ENCODE results near the gene IPPK. TPM values are rescaled to one million over a fixed set of nuclear protein-coding genes. Genes with fewer than 3 reads are reported as not detected.
"Not testable (repeated sequence)": the region's sequence is repeated elsewhere in the genome, so short reads cannot be mapped to it uniquely, and the experiment has no call there.

The IPPK gene
- total RNA-seq, 2 donors from 2014 or later = 8.9 to 13.1 TPM

- Histone ChIP-seq H3K4me3 (no peak overlapping the region), H3K36me3 (no peaks in the 10 kb centered on the region), H3K27me3 (no peaks in the 10 kb centered on the region), H3K9me3 (no peaks in the 10 kb centered on the region), H3K27ac (no peak overlapping the region), H3K4me1 (peaks cover 0 to 39% of the 10 kb centered on the region in 2 donors)
- TF ChIP-seq, protein P1, sequence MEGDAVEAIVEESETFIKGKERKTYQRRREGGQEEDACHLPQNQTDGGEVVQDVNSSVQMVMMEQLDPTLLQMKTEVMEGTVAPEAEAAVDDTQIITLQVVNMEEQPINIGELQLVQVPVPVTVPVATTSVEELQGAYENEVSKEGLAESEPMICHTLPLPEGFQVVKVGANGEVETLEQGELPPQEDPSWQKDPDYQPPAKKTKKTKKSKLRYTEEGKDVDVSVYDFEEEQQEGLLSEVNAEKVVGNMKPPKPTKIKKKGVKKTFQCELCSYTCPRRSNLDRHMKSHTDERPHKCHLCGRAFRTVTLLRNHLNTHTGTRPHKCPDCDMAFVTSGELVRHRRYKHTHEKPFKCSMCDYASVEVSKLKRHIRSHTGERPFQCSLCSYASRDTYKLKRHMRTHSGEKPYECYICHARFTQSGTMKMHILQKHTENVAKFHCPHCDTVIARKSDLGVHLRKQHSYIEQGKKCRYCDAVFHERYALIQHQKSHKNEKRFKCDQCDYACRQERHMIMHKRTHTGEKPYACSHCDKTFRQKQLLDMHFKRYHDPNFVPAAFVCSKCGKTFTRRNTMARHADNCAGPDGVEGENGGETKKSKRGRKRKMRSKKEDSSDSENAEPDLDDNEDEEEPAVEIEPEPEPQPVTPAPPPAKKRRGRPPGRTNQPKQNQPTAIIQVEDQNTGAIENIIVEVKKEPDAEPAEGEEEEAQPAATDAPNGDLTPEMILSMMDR (IDR thresholded peaks at IDR 0.05) = no peak
- no peak for DNase-seq (ENCODE audit: low spot score)
Observed at GRCh38 chr9:92592537-92592936, 77.4 kb downstream of the IPPK start.

DNA sequence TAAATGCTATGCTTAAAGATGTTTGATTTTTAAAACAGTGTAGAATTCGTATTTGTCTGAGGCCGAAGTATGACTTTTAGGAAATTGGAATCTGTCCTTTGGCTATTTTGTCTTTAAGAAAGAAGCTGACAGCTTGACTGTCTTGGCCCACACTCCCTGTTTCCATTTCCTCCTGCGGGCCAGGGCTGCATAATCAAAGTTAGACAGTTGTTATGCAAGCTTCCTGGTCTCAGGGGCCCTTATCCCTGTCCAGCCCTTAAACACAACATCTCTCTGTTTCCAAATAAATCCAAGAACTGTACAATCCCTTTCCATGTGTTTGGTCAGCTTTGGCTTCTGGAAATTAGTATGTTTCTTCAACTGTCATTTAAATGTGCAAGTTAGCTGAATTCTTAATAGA lies 79.6 kb downstream of the IPPK start:
- Histone ChIP-seq H3K27ac (peak overlapping the region in 1 of 2 donors; percentile 30), H3K36me3 (no peaks in the 10 kb centered on the region), H3K4me3 (no peak overlapping the region), H3K27me3 (no peaks in the 10 kb centered on the region), H3K4me1 (peaks cover 0 to 36% of the 10 kb centered on the region in 2 donors), H3K9me3 (no peaks in the 10 kb centered on the region)
- TF ChIP-seq, protein P1 (IDR thresholded peaks at IDR 0.05) = no peak
- DNase-seq (ENCODE audit: low spot score) = peak; percentile 88

- Histone ChIP-seq H3K9me3 (no peaks in the 10 kb centered on the region), H3K27ac (peak overlapping the region in 1 of 2 donors; percentile 30), H3K4me3 (no peak overlapping the region), H3K4me1 (peaks cover 0 to 36% of the 10 kb centered on the region in 2 donors), H3K27me3 (no peaks in the 10 kb centered on the region), H3K36me3 (no peaks in the 10 kb centered on the region)
- DNase-seq (ENCODE audit: low spot score) = no peak
- TF ChIP-seq, protein P1 (IDR thresholded peaks at IDR 0.05) = no peak
Observed at GRCh38 chr9:92589923-92590322, 80.0 kb downstream of the IPPK start.

GRCh38 chr9:92576175-92576574 lies 93.8 kb downstream of the IPPK start:
- H3K4me3 ChIP-seq = no peak overlapping the region
- H3K36me3 ChIP-seq = no peaks in the 10 kb centered on the region
- H3K4me1 ChIP-seq = no peaks in the 10 kb centered on the region
- H3K9me3 ChIP-seq = no peaks in the 10 kb centered on the region
- H3K27me3 ChIP-seq = no peaks in the 10 kb centered on the region
- DNase-seq (ENCODE audit: low spot score) = no peak
- no peak overlapping the region for H3K27ac ChIP-seq
- TF ChIP-seq, protein P1 (IDR thresholded peaks at IDR 0.05) = no peak

GRCh38 chr9:92573612-92574011 lies 96.3 kb downstream of the IPPK start:
- H3K36me3 ChIP-seq; H3K27me3 ChIP-seq; DNase-seq (ENCODE audit: low spot score); H3K27ac ChIP-seq; H3K9me3 ChIP-seq; H3K4me3 ChIP-seq; H3K4me1 ChIP-seq: not testable (repeated sequence)

DNA sequence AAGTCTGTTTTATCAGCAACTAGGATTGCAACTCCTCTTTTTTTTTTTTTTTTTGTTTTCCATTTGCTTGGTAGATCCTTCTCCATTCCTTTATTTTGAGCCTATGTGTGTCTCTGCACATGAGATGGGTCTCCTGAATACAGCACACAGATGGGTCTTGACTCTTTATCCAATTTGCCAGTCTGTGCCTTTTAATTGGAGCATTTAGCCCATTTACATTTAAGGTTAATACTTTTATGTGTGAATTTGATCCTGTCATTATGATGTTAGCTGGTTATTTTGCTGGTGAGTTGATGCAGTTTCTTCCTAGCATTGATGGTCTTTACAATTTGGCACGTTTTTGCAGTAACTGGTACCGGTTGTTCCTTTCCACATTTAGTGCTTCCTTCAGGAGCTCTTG lies 98.1 kb downstream of the IPPK start:
- H3K4me1 ChIP-seq; H3K4me3 ChIP-seq; H3K27ac ChIP-seq; H3K36me3 ChIP-seq; H3K27me3 ChIP-seq; H3K9me3 ChIP-seq; DNase-seq (ENCODE audit: low spot score): not testable (repeated sequence)

DNA sequence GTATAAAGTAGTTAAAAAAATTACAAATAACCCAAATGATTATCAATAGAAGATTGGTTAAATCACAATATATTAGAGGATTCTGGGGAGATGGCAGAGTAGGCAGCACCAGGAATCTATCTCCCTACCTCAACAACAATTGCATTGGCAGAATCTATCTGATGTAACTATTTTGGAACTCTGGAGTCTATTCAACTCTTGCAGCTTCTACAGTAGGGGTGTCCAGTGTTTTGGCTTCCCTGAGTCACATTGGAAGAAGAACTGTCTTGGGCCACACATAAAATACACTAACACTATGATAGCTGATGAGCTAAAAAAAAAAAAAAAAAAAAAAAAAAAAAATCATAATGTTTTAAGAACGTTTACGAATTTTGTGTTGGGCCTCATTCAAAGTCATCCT lies 104.9 kb downstream of the IPPK start:
- TF ChIP-seq, protein P1 (IDR thresholded peaks at IDR 0.05) = no peak
- DNase-seq (ENCODE audit: low spot score) = no peak
- peaks cover 0 to 25% of the 10 kb centered on the region in 2 donors for H3K4me1 ChIP-seq
- H3K27ac ChIP-seq = no peak overlapping the region
- no peaks in the 10 kb centered on the region for H3K36me3 ChIP-seq
- H3K9me3 ChIP-seq = no peaks in the 10 kb centered on the region
- no peaks in the 10 kb centered on the region for H3K27me3 ChIP-seq
- no peak overlapping the region for H3K4me3 ChIP-seq
